IMR-90 (cell line): ENCODE measurements around the gene ARMC6.

Experiments
- BHLHE40 ChIP-seq: fragments of 150-350 bp; IDR thresholded peaks from 2 replicates; pipeline ENCODE4 v1.6.1; 2016; ENCODE audit warnings: mild to moderate bottlenecking, low read depth, low read length
- ELK1 ChIP-seq: fragments of 150-350 bp; IDR thresholded peaks from 2 replicates; pipeline ENCODE4 v1.6.1; 2016; ENCODE audit warnings: low read depth, mild to moderate bottlenecking, low read length, moderate library complexity, borderline replicate concordance
- MXI1 ChIP-seq: IDR thresholded peaks from 2 replicates; pipeline ENCODE4 v1.6.1; 2012; ENCODE audit warnings: low read depth, mild to moderate bottlenecking, low read length, moderate library complexity, borderline replicate concordance
- POLR2A ChIP-seq: IDR thresholded peaks from 2 replicates; pipeline ENCODE4 v1.6.1; 2012; ENCODE audit warnings: mild to moderate bottlenecking, low read depth, low read length
- RAD21 ChIP-seq: IDR thresholded peaks from 2 replicates; pipeline ENCODE4 v1.6.1; 2012; ENCODE audit warnings: low read length, improper control_type of control experiment
- RFX5 ChIP-seq: IDR thresholded peaks from 2 replicates; pipeline ENCODE4 v1.8.0; 2012; ENCODE audit warnings: low read depth, mild to moderate bottlenecking, low read length, moderate library complexity
- TF ChIP-seq, protein P1 (sequence below): conservative IDR thresholded peaks from 2 replicates; pipeline ENCODE4 v1.5.1; 2012; ENCODE audit warnings: mild to moderate bottlenecking, low read depth, low read length, improper control_type of control experiment

DNA sequence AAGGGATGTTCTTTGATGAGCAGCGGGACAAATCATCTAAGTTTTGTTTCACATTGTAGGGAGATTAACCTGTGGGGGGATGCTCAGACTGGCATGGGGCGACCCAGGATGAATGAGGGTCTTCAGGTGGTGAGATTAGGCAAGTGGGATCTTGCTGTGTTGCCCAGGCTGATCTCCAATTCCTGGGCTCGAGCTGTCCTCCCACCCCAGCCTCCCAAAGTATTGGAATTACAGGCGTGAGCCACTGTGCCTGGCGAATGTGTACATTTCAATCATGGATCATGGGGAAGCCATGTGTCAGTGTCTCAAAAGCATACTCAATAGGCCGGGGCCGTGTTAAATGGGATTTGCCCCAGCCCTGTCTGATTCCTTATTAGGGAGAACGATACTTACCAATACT lies 38.5 kb downstream of the ARMC6 start:
- TF ChIP-seq, protein P1, sequence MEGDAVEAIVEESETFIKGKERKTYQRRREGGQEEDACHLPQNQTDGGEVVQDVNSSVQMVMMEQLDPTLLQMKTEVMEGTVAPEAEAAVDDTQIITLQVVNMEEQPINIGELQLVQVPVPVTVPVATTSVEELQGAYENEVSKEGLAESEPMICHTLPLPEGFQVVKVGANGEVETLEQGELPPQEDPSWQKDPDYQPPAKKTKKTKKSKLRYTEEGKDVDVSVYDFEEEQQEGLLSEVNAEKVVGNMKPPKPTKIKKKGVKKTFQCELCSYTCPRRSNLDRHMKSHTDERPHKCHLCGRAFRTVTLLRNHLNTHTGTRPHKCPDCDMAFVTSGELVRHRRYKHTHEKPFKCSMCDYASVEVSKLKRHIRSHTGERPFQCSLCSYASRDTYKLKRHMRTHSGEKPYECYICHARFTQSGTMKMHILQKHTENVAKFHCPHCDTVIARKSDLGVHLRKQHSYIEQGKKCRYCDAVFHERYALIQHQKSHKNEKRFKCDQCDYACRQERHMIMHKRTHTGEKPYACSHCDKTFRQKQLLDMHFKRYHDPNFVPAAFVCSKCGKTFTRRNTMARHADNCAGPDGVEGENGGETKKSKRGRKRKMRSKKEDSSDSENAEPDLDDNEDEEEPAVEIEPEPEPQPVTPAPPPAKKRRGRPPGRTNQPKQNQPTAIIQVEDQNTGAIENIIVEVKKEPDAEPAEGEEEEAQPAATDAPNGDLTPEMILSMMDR, result no peak
- TF ChIP-seq RAD21 (no peak), ELK1 (no peak), POLR2A (no peak), BHLHE40 (no peak), RFX5 (no peak), MXI1 (no peak)
